ENCODE results near the gene ZNF66. TPM values are rescaled to one million over a fixed set of nuclear protein-coding genes. Genes with fewer than 3 reads are reported as not detected.
"Not testable (repeated sequence)": the region's sequence is repeated elsewhere in the genome, so short reads cannot be mapped to it uniquely, and the experiment has no call there.

ZNF66 gene
- polyA plus RNA-seq (2013, experiment 1 of 2), result 1.8 TPM
- polyA plus RNA-seq (2013, experiment 2 of 2), result 1.6 TPM

- Histone ChIP-seq H3K9me3 (ENCODE audit: control insufficient read depth, low read length) (peaks cover 6% of the 10 kb centered on the region), H3K36me3 (ENCODE audit: control insufficient read depth, insufficient read depth, low read length) (peaks cover 37% of the 10 kb centered on the region), H3K27ac (ENCODE audit: low read depth, low read length, severe bottlenecking) (peak within 1 kb of the TSS; percentile 85), H3K4me1 (ENCODE audit: control insufficient read depth, insufficient read depth, low read length, poor library complexity, severe bottlenecking) (no peaks in the 10 kb centered on the region), H3K4me3 (ENCODE audit: extremely low read depth, insufficient read depth, low read length, poor library complexity, severe bottlenecking) (peak within 1 kb of the TSS; percentile 95)
- 0 to 1% methylated on average over 26 to 31 of the region's 42 CpGs for WGBS, 2 experiments (ENCODE audit: insufficient coverage in 2 of 2)
Measured at GRCh38 chr19:20776083-20777076, at the start of gene ZNF66. TSS of gene ZNF66 (plus strand) at chr19:20776304. CDS start at chr19:20776448, 144 bp downstream.

- H3K4me1 ChIP-seq (ENCODE audit: control insufficient read depth, insufficient read depth, low read length, poor library complexity, severe bottlenecking); H3K9me3 ChIP-seq (ENCODE audit: control insufficient read depth, low read length); H3K27ac ChIP-seq (ENCODE audit: low read depth, low read length, severe bottlenecking); H3K36me3 ChIP-seq (ENCODE audit: control insufficient read depth, insufficient read depth, low read length); H3K4me3 ChIP-seq (ENCODE audit: extremely low read depth, insufficient read depth, low read length, poor library complexity, severe bottlenecking): not testable (repeated sequence)
- WGBS, 2 experiments (ENCODE audit: insufficient coverage in 2 of 2), result 83 to 100% methylated on average over 4 to 6 of the region's 6 CpGs
Measured at GRCh38 chr19:20750169-20750568, 25.9 kb upstream of the ZNF66 start.

- H3K36me3 ChIP-seq (ENCODE audit: control insufficient read depth, insufficient read depth, low read length); H3K9me3 ChIP-seq (ENCODE audit: control insufficient read depth, low read length); H3K4me1 ChIP-seq (ENCODE audit: control insufficient read depth, insufficient read depth, low read length, poor library complexity, severe bottlenecking); H3K27ac ChIP-seq (ENCODE audit: low read depth, low read length, severe bottlenecking); H3K4me3 ChIP-seq (ENCODE audit: extremely low read depth, insufficient read depth, low read length, poor library complexity, severe bottlenecking): not testable (repeated sequence)
- 83 to 90% methylated on average over 6 to 7 of the region's 9 CpGs for WGBS, 2 experiments (ENCODE audit: insufficient coverage in 2 of 2)
Measured at GRCh38 chr19:20752291-20752690, 23.8 kb upstream of the ZNF66 start.

- not testable (repeated sequence) for H3K36me3 ChIP-seq (ENCODE audit: control insufficient read depth, insufficient read depth, low read length); H3K27ac ChIP-seq (ENCODE audit: low read depth, low read length, severe bottlenecking); H3K9me3 ChIP-seq (ENCODE audit: control insufficient read depth, low read length); H3K4me1 ChIP-seq (ENCODE audit: control insufficient read depth, insufficient read depth, low read length, poor library complexity, severe bottlenecking); H3K4me3 ChIP-seq (ENCODE audit: extremely low read depth, insufficient read depth, low read length, poor library complexity, severe bottlenecking)
- WGBS, 2 experiments (ENCODE audit: insufficient coverage in 2 of 2), result 83 to 90% methylated on average over 6 of the region's 8 CpGs
Measured at GRCh38 chr19:20769225-20769736, 6.8 kb upstream of the ZNF66 start.

GRCh38 chr19:20787786-20788185, 11.7 kb downstream of the ZNF66 start:
- Histone ChIP-seq H3K4me1 (ENCODE audit: control insufficient read depth, insufficient read depth, low read length, poor library complexity, severe bottlenecking) (no peaks in the 10 kb centered on the region), H3K36me3 (ENCODE audit: control insufficient read depth, insufficient read depth, low read length) (peaks cover 58% of the 10 kb centered on the region), H3K27ac (ENCODE audit: low read depth, low read length, severe bottlenecking) (no peak overlapping the region), H3K9me3 (ENCODE audit: control insufficient read depth, low read length) (peaks cover 2% of the 10 kb centered on the region), H3K4me3 (ENCODE audit: extremely low read depth, insufficient read depth, low read length, poor library complexity, severe bottlenecking) (no peak overlapping the region)

- Histone ChIP-seq H3K27ac (ENCODE audit: low read depth, low read length, severe bottlenecking) (no peak overlapping the region), H3K4me1 (ENCODE audit: control insufficient read depth, insufficient read depth, low read length, poor library complexity, severe bottlenecking) (no peaks in the 10 kb centered on the region), H3K4me3 (ENCODE audit: extremely low read depth, insufficient read depth, low read length, poor library complexity, severe bottlenecking) (no peak overlapping the region), H3K9me3 (ENCODE audit: control insufficient read depth, low read length) (peaks cover 19% of the 10 kb centered on the region), H3K36me3 (ENCODE audit: control insufficient read depth, insufficient read depth, low read length) (peaks cover 59% of the 10 kb centered on the region)
Measured at GRCh38 chr19:20791806-20792205, 15.7 kb downstream of the ZNF66 start.

- WGBS, 2 experiments (ENCODE audit: insufficient coverage in 2 of 2), result 100% methylated on average over 1 of the region's 5 CpGs; no CpG with 5 or more reads in 1 of the 2 experiments
- Histone ChIP-seq H3K9me3 (ENCODE audit: control insufficient read depth, low read length) (peaks cover 44% of the 10 kb centered on the region), H3K36me3 (ENCODE audit: control insufficient read depth, insufficient read depth, low read length) (peaks cover 22% of the 10 kb centered on the region)
- not testable (repeated sequence) for H3K4me3 ChIP-seq (ENCODE audit: extremely low read depth, insufficient read depth, low read length, poor library complexity, severe bottlenecking); H3K4me1 ChIP-seq (ENCODE audit: control insufficient read depth, insufficient read depth, low read length, poor library complexity, severe bottlenecking); H3K27ac ChIP-seq (ENCODE audit: low read depth, low read length, severe bottlenecking)
Measured at GRCh38 chr19:20806311-20807262, 30.5 kb downstream of the ZNF66 start.

GRCh38 chr19:20840371-20840770, 64.3 kb downstream of the ZNF66 start:
- Histone ChIP-seq H3K9me3 (ENCODE audit: control insufficient read depth, low read length) (peaks cover 26% of the 10 kb centered on the region), H3K36me3 (ENCODE audit: control insufficient read depth, insufficient read depth, low read length) (no peaks in the 10 kb centered on the region), H3K27ac (ENCODE audit: low read depth, low read length, severe bottlenecking) (no peak overlapping the region), H3K4me1 (ENCODE audit: control insufficient read depth, insufficient read depth, low read length, poor library complexity, severe bottlenecking) (no peaks in the 10 kb centered on the region), H3K4me3 (ENCODE audit: extremely low read depth, insufficient read depth, low read length, poor library complexity, severe bottlenecking) (no peak overlapping the region)
- 94 to 100% methylated on average over 1 to 2 of the region's 3 CpGs for WGBS, 2 experiments (ENCODE audit: insufficient coverage in 2 of 2)
